H9 (cell line): ENCODE measurements around the gene SOHLH1. TPM values are rescaled to one million over a fixed set of nuclear protein-coding genes. Genes with fewer than 3 reads are reported as not detected.

Source experiments
- DNase-seq: peaks from one replicate; pipeline ENCODE4 v3.0.0-alpha.2; 2017
- H2AFZ ChIP-seq: one replicate; pipeline ENCODE4 v1.6.1; 2013; ENCODE audit warnings: mild to moderate bottlenecking, low read length, control low read depth, moderate library complexity
- H2AK5ac ChIP-seq: 2 replicates; pipeline ENCODE4 v1.6.1; 2013; ENCODE audit warnings: low read length, control low read depth, mixed read lengths; ENCODE audit not compliant: insufficient read length
- H2BK120ac ChIP-seq: one replicate; pipeline ENCODE4 v1.6.1; 2013; ENCODE audit warnings: low read depth, mild to moderate bottlenecking, low read length, control low read depth, inconsistent platforms; ENCODE audit not compliant: poor library complexity, severe bottlenecking
- H2BK12ac ChIP-seq: 2 replicates; pipeline ENCODE4 v1.6.1; 2013; ENCODE audit warnings: low read length, control low read depth, mixed read lengths, low read depth; ENCODE audit not compliant: insufficient read length
- H2BK15ac ChIP-seq: 2 replicates; pipeline ENCODE4 v1.6.1; 2013; ENCODE audit warnings: low read depth, low read length, control low read depth
- H2BK20ac ChIP-seq: one replicate; pipeline ENCODE4 v1.6.1; 2013; ENCODE audit warnings: low read depth, mild to moderate bottlenecking, low read length, control low read depth, inconsistent platforms; ENCODE audit not compliant: poor library complexity, severe bottlenecking
- H2BK5ac ChIP-seq: 2 replicates; pipeline ENCODE4 v1.6.1; 2013; ENCODE audit warnings: low read length, control low read depth, mixed read lengths; ENCODE audit not compliant: insufficient read length
- H3K14ac ChIP-seq: 2 replicates; pipeline ENCODE4 v1.6.1; 2013; ENCODE audit warnings: low read length, control low read depth; ENCODE audit not compliant: insufficient read depth
- H3K18ac ChIP-seq: 2 replicates; pipeline ENCODE4 v1.6.1; 2013; ENCODE audit warnings: low read depth, mild to moderate bottlenecking, mixed read lengths, low read length, control low read depth; ENCODE audit not compliant: insufficient read length
- H3K23ac ChIP-seq: 2 replicates; pipeline ENCODE4 v1.6.1; 2013; ENCODE audit warnings: low read length, control low read depth, mixed read lengths, low read depth; ENCODE audit not compliant: insufficient read length
- H3K23me2 ChIP-seq: 2 replicates; pipeline ENCODE4 v1.6.1; 2013; ENCODE audit warnings: low read depth, mild to moderate bottlenecking, mixed read lengths, low read length, control low read depth; ENCODE audit not compliant: insufficient read length, poor library complexity, severe bottlenecking
- H3K27ac ChIP-seq: 2 replicates; pipeline ENCODE4 v1.5.1; 2013; ENCODE audit warnings: low read length, control low read depth, mixed read lengths, low read depth; ENCODE audit not compliant: insufficient read length
- H3K27me3 ChIP-seq: 2 replicates; pipeline ENCODE4 v1.6.1; 2013; ENCODE audit warnings: low read length, control low read depth, inconsistent platforms; ENCODE audit not compliant: insufficient read depth
- H3K4ac ChIP-seq: 2 replicates; pipeline ENCODE4 v1.6.1; 2013; ENCODE audit warnings: low read depth, mild to moderate bottlenecking, control low read depth, inconsistent platforms, low read length, moderate library complexity
- H3K4me1 ChIP-seq: 2 replicates; pipeline ENCODE4 v1.6.1; 2013; ENCODE audit warnings: low read length, control low read depth, inconsistent platforms; ENCODE audit not compliant: insufficient read depth
- H3K4me2 ChIP-seq: 2 replicates; pipeline ENCODE4 v1.6.1; 2013; ENCODE audit warnings: low read length, control low read depth, mixed read lengths; ENCODE audit not compliant: insufficient read length, insufficient read depth
- H3K56ac ChIP-seq: 2 replicates; pipeline ENCODE4 v1.6.1; 2013; ENCODE audit warnings: low read depth, mild to moderate bottlenecking, mixed read lengths, low read length, control low read depth; ENCODE audit not compliant: insufficient read length
- H3K79me1 ChIP-seq: 2 replicates; pipeline ENCODE4 v1.6.1; 2013; ENCODE audit warnings: low read depth, mild to moderate bottlenecking, moderate library complexity, low read length, control low read depth, inconsistent platforms; ENCODE audit not compliant: insufficient read depth, poor library complexity, severe bottlenecking
- H3K79me2 ChIP-seq: 2 replicates; pipeline ENCODE4 v1.6.1; 2013; ENCODE audit warnings: low read length, control low read depth, inconsistent platforms; ENCODE audit not compliant: insufficient read depth
- H3K9ac ChIP-seq: 2 replicates; pipeline ENCODE4 v1.6.1; 2013; ENCODE audit warnings: low read length, control low read depth, mixed read lengths; ENCODE audit not compliant: insufficient read length; ENCODE audit errors: extremely low read depth
- H3K9me3 ChIP-seq: one replicate; pipeline ENCODE4 v1.6.1; 2013; ENCODE audit warnings: low read depth, low read length, inconsistent platforms; ENCODE audit not compliant: control insufficient read depth
- H3T11ph ChIP-seq: one replicate; pipeline ENCODE4 v1.6.1; 2013; ENCODE audit warnings: mild to moderate bottlenecking, low read length, control low read depth, inconsistent platforms
- H4K20me1 ChIP-seq: one replicate; pipeline ENCODE4 v1.6.1; 2013; ENCODE audit not compliant: control insufficient read depth, insufficient read length, insufficient read depth
- H4K5ac ChIP-seq: 2 replicates; pipeline ENCODE4 v1.6.1; 2013; ENCODE audit warnings: low read depth, mild to moderate bottlenecking, mixed read lengths, low read length, control low read depth; ENCODE audit not compliant: insufficient read length
- H4K8ac ChIP-seq: replicated peaks from 2 replicates; pipeline ENCODE4 v1.6.1; 2013; ENCODE audit warnings: low read length, control low read depth, mixed read lengths, low read depth; ENCODE audit not compliant: insufficient read length
- H4K91ac ChIP-seq: 2 replicates; pipeline ENCODE4 v1.6.1; 2013; ENCODE audit warnings: low read depth, mild to moderate bottlenecking, moderate library complexity, mixed read lengths, low read length, control low read depth; ENCODE audit not compliant: insufficient read length
- H3K27ac Mint-ChIP-seq, 3 experiments: 2 replicates in 2 of 3; 3 replicates in 1 of 3; pipeline ENCODE4 v1.8.0; 2020 to 2021; ENCODE audit warnings: mixed read lengths in 3 of 3, mild to moderate bottlenecking in 1 of 3, moderate library complexity in 1 of 3
- H3K27me3 Mint-ChIP-seq: 2 replicates; pipeline ENCODE4 v1.8.0; 2021; ENCODE audit warnings: low read depth, mild to moderate bottlenecking, moderate library complexity, mixed read lengths
- H3K36me3 Mint-ChIP-seq, 3 experiments: 2 replicates in 2 of 3; 3 replicates in 1 of 3; pipeline ENCODE4 v1.8.0; 2020 to 2021; ENCODE audit warnings: low read depth in 3 of 3, mixed read lengths in 3 of 3; ENCODE audit not compliant: insufficient read depth in 1 of 3
- H3K4me1 Mint-ChIP-seq, 2 experiments: 2 replicates each; pipeline ENCODE4 v1.8.0; 2020; ENCODE audit warnings: mixed read lengths in 2 of 2
- H3K4me3 Mint-ChIP-seq, 2 experiments: 2 replicates in 1 of 2; 3 replicates in 1 of 2; pipeline ENCODE4 v1.8.0; 2020 to 2021; ENCODE audit warnings: mild to moderate bottlenecking in 2 of 2, mixed read lengths in 2 of 2, moderate library complexity in 1 of 2
- H3K9me3 Mint-ChIP-seq, 2 experiments: 2 replicates in 1 of 2; 3 replicates in 1 of 2; pipeline ENCODE4 v1.8.0; 2020; ENCODE audit warnings: mild to moderate bottlenecking in 2 of 2, mixed read lengths in 2 of 2, moderate library complexity in 1 of 2
- WGBS: extraction: QIAGEN DNeasy Blood & Tissue Kit; methylation state at CpG from one replicate; pipeline ENCODE4 v1.1.7; 2013; ENCODE audit warnings: missing lambda C conversion rate, low lambda C conversion rate, mixed read lengths; ENCODE audit not compliant: insufficient read length; ENCODE audit errors: extremely low coverage; 5-methylcytosine and 5-hydroxymethylcytosine counted together
- total RNA-seq: library from RNA; stranded (reverse); gene quantifications from 2 replicates; pipeline ENCODE4 v1.2.1, GENCODE V29; 2021
- TF ChIP-seq, protein P1 (sequence below): fragments of 200-600 bp; sonication (generic); conservative IDR thresholded peaks from 3 replicates; pipeline ENCODE4 v1.8.0; 2021; ENCODE audit warnings: antibody characterized with exemption, mild to moderate bottlenecking

The SOHLH1 gene
- total RNA-seq, 1 experiment from 2014 or later, result not detected

DNA sequence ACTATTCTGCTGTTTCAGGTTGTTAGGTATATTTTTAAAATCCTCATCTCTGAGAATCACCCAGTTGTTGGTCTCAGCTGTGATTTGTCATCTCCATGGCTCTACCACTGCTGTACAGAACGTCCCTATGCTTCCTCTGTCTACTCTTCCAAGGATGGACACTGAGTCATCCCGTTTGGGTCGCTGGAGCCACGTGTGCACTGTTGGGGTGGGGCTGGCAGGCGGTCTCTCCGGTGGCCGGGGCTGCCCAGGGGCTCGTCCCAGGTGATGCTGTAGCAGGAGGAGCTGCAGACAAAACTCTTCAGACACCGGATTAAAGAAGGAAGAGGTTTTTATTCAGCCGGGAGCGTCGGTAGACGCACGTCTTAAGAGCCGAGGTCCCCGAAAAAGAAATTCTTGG is 19.2 kb downstream of the SOHLH1 start:
- DNase-seq, result no peak
- Histone ChIP-seq H4K5ac (no peak overlapping the region), H2BK15ac (no peak overlapping the region), H3K27ac (no peak overlapping the region), H3K23me2 (no peaks in the 10 kb centered on the region), H2BK20ac (no peak overlapping the region), H3K79me2 (no peaks in the 10 kb centered on the region), H3K9me3 (no peaks in the 10 kb centered on the region), H3K23ac (no peak overlapping the region), H3K27me3 (no peaks in the 10 kb centered on the region), H3K4me2 (no peak overlapping the region), H3K79me1 (no peaks in the 10 kb centered on the region), H4K20me1 (no peaks in the 10 kb centered on the region), H3K56ac (no peak overlapping the region), H3K18ac (no peak overlapping the region), H2BK5ac (no peak overlapping the region), H2AK5ac (no peak overlapping the region), H4K91ac (no peak overlapping the region), H4K8ac (no peak overlapping the region), H2AFZ (no peak overlapping the region), H3T11ph (no peak overlapping the region), H2BK12ac (no peak overlapping the region), H3K14ac (no peak overlapping the region), H3K4ac (no peak overlapping the region), H3K4me1 (no peaks in the 10 kb centered on the region), H3K9ac (no peak overlapping the region), H2BK120ac (no peak overlapping the region)
- Mint-ChIP-seq H3K4me1 (peaks cover 9 to 19% of the 10 kb centered on the region in 2 experiments), H3K36me3 (no peaks in the 10 kb centered on the region; a peak in 1 of 7 replicates), H3K27ac (peak overlapping the region in 1 of 3 experiments; percentile 9; a peak in 2 of 7 replicates), H3K27me3 (no peaks in the 10 kb centered on the region), H3K9me3 (peaks cover 2 to 3% of the 10 kb centered on the region in 2 experiments; a peak in 3 of 5 replicates), H3K4me3 (no peak overlapping the region)
- WGBS, result no CpG with 5 or more reads among the region's 16 CpGs
- TF ChIP-seq, protein P1, sequence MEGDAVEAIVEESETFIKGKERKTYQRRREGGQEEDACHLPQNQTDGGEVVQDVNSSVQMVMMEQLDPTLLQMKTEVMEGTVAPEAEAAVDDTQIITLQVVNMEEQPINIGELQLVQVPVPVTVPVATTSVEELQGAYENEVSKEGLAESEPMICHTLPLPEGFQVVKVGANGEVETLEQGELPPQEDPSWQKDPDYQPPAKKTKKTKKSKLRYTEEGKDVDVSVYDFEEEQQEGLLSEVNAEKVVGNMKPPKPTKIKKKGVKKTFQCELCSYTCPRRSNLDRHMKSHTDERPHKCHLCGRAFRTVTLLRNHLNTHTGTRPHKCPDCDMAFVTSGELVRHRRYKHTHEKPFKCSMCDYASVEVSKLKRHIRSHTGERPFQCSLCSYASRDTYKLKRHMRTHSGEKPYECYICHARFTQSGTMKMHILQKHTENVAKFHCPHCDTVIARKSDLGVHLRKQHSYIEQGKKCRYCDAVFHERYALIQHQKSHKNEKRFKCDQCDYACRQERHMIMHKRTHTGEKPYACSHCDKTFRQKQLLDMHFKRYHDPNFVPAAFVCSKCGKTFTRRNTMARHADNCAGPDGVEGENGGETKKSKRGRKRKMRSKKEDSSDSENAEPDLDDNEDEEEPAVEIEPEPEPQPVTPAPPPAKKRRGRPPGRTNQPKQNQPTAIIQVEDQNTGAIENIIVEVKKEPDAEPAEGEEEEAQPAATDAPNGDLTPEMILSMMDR, result no peak
